HFF-Myc (cell line): ENCODE measurements around the gene ARHGDIA.
A peak's percentile ranks its signal among the peaks of the same experiment; 100 is the strongest.

Experiments
- DNase-seq: peaks from one replicate; pipeline ENCODE4 v3.0.0-alpha.2; 2011; ENCODE audit warnings: low read depth; ENCODE audit errors: extremely low read depth
- H3K4me3 ChIP-seq: replicated peaks from 2 replicates; pipeline ENCODE4 v1.5.1; 2011; ENCODE audit warnings: low read depth, mild to moderate bottlenecking, control low read depth, low read length
- TF ChIP-seq, protein P1 (sequence below): IDR thresholded peaks from 2 replicates; pipeline ENCODE4 v1.5.1; 2012; ENCODE audit warnings: mild to moderate bottlenecking, low read depth, low read length, control low read depth; ENCODE audit errors: missing control alignments

ARHGDIA gene

GRCh38 chr17:81863123-81863675, 7.9 kb downstream of the ARHGDIA start:
- no peak overlapping the region for H3K4me3 ChIP-seq

GRCh38 chr17:81860756-81861568, 10.2 kb downstream of the ARHGDIA start:
- H3K4me3 ChIP-seq: peak overlapping the region; percentile 94
- TF ChIP-seq, protein P1, sequence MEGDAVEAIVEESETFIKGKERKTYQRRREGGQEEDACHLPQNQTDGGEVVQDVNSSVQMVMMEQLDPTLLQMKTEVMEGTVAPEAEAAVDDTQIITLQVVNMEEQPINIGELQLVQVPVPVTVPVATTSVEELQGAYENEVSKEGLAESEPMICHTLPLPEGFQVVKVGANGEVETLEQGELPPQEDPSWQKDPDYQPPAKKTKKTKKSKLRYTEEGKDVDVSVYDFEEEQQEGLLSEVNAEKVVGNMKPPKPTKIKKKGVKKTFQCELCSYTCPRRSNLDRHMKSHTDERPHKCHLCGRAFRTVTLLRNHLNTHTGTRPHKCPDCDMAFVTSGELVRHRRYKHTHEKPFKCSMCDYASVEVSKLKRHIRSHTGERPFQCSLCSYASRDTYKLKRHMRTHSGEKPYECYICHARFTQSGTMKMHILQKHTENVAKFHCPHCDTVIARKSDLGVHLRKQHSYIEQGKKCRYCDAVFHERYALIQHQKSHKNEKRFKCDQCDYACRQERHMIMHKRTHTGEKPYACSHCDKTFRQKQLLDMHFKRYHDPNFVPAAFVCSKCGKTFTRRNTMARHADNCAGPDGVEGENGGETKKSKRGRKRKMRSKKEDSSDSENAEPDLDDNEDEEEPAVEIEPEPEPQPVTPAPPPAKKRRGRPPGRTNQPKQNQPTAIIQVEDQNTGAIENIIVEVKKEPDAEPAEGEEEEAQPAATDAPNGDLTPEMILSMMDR: no peak
- peak; percentile 100 for DNase-seq

More at GRCh38 chr17:81863123-81863675, 7.9 kb downstream of the ARHGDIA start:
- DNase-seq: no peak
- TF ChIP-seq, protein P1: no peak

DNA sequence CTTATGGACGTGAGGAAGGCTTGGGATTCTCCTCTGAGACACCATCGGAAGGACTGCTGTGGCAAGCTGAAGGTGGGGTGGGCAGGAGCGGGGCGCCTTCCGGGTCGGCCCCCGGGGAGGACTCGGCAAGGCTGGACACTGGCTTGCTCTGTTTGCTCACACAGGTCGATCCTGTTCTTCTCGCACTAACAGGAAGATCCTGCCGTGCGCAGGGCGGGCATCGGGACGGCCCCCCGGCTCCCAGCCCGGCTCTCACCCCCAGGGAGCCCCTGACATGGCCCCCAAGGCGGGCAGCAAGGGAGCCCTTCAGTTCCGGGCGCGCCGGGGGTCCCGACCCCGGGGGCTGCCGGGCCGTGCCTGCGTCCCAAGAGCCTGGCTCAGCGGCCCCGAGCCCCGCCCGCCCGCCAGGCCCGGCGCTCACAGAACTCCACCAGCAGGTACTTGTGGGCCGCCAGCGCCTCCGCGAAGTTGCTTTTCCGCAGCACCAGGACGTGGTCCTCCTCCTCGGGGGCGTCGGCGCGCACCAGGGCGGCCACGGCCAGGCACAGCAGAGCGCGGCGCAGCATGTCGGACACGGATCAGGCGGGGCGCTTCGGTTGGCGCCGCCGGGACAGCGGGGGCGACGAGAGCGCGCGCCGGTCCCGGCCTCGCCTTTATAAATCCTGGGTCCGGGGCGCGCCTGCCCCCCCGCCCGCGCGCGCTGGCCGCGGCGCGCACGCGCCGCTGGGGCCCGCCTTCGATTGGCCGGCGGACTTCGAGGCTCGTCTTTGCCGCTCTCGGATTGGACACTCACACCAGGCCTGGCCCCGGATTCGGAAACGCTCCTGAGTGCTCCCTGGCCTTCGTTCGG, 11.0 kb downstream of the ARHGDIA start, which contains the start of gene P4HB:
Gene P4HB, minus strand, starts transcription at position 630 of the 850 bp plus-strand sequence. Its CDS starts 64 bp downstream, at position 566.
- TF ChIP-seq, protein P1: no peak
- no peak for DNase-seq
- H3K4me3 ChIP-seq: peak within 1 kb of the TSS; percentile 94

GRCh38 chr17:81858967-81859905, 11.9 kb downstream of the ARHGDIA start:
- no peak for DNase-seq
- TF ChIP-seq, protein P1: no peak
- peak overlapping the region; percentile 92 for H3K4me3 ChIP-seq

DNA sequence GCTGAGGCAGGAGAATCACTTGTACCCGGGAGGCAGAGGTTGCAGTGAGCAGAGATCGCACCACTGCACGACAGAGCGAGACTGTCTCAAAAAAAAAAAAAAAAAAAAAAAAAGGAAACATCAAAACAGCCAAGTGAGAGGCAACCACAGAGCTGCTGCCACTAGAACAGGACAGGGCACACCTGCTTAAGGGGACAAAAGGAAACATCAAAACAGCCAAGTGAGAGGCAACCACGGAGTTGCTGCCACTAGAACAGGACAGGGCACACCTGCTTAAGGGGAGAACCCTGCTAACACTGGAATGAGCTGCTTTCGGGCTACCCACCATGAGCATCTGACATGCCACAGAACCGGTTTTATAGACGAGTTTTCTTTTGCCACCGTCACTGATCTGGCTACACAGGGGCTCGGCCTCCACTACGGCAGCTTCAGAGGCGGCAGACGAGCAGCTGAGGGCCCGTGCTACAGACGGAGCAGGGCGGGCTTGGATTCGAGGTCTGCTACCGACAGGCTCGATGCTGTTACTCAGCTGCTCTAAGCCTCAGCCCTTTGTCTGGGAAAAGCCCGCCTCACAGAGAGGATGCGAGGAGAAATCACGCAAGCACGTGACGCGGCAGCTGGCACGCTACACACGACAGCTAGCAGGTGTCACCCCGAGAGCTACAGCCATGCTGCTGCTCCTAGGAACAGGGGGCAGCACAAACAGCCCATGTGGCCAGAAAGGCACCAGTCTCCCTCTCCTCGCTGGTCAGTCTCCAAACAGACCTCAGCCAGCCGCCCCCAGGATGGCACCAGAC, 12.8 kb downstream of the ARHGDIA start:
- H3K4me3 ChIP-seq: peak overlapping the region; percentile 92
- TF ChIP-seq, protein P1: no peak
- DNase-seq: no peak
